ENCODE results near the gene ZIM2. TPM values are rescaled to one million over a fixed set of nuclear protein-coding genes. Genes with fewer than 3 reads are reported as not detected.

Gene ZIM2
- total RNA-seq, 1 experiment from 2014 or later, result not detected

DNA sequence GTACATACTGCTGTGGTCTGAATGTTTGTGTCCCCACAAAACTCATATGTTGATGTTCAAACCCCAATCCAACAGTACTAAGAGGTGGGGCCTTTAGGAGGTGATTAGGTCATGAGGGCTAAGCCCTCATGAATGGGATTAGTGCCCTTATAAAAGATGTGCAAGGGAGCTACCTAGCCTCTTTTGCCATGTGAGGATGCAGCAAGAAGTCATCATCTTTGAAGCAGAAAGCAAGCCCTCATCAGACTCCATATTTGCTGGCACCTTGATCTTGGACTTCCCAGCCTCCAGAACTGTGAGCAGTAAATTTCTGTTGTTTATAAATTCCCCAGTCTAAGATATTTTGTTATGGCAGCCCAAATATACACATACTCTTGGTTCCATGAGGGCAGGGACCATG, 33.9 kb downstream of the ZIM2 start:
- Histone ChIP-seq H3K9me3 (ENCODE audit: control insufficient read depth in 1 of 2, insufficient read depth in 1 of 2, low read depth in 1 of 2, low read length in 2 of 2) (peaks cover 28 to 43% of the 10 kb centered on the region in 2 experiments; a peak in 2 of 4 replicates), H3K9ac (ENCODE audit: low read length) (no peak overlapping the region), H4K20me1 (ENCODE audit: insufficient read depth) (no peaks in the 10 kb centered on the region), H2AFZ (ENCODE audit: low read depth, low read length, poor library complexity, severe bottlenecking) (no peak overlapping the region), H3K27ac (ENCODE audit: low read depth, low read length) (no peak overlapping the region), H3K4me1 (ENCODE audit: control insufficient read depth in 1 of 2, insufficient read depth in 2 of 2, low read length in 2 of 2) (no peaks in the 10 kb centered on the region), H3K9me2 (ENCODE audit: insufficient read depth) (no peaks in the 10 kb centered on the region), H3K4me3 (replicated peaks in 1 of 2; ENCODE audit: low read depth in 1 of 2, low read length in 2 of 2) (no peak overlapping the region), H3K36me3 (ENCODE audit: control insufficient read depth in 1 of 2, insufficient read depth in 2 of 2, low read length in 2 of 2) (no peaks in the 10 kb centered on the region; a peak in 1 of 4 replicates), H3K4me2 (ENCODE audit: low read length) (no peak overlapping the region), H3K79me2 (ENCODE audit: insufficient read depth, low read length) (no peaks in the 10 kb centered on the region), H3K27me3 (ENCODE audit: insufficient read depth, low read length) (no peaks in the 10 kb centered on the region)
- intact Hi-C loops (cut with micrococcal nuclease), result no loop called here
- ChIA-PET RAD21 (ENCODE audit: low non-redundant PET in 1 of 2, low total read pairs in 2 of 2, uncharacterized antibody in 2 of 2, unreplicated experiment in 2 of 2) (no interaction called here), POLR2A (no interaction called here), CTCF (no interaction called here)
- no peak for DNase-seq (ENCODE audit: low read depth, low spot score)
- no peak for TF ChIP-seq ZFX (IDR thresholded peaks at IDR 0.05)
- no TSS peak for BruUV-seq (replicated peaks)
- ATAC-seq, result no peak

DNA sequence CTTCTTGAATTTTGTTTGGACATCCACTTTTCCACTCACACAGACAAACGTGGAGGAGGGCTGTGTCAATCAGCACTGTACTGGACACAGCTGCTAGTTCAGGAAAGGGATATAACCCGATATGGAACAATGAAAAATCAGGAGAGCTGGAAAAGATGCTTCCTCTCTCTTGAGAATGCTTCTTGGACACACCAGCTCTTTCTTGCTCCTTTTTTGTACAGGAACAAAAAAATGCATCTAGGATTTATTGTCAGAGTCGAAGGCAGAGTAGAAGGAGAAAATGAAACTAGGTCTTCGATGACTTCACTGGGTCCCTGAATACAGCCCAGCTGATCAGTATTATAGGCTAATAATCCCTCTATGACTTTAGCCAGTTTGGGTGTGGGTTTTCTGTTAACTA, 62.2 kb downstream of the ZIM2 start:
- H3K4me1 ChIP-seq (ENCODE audit: control insufficient read depth in 1 of 2, insufficient read depth in 2 of 2, low read length in 2 of 2), result no peaks in the 10 kb centered on the region
- DNase-seq (ENCODE audit: low read depth, low spot score) (no peak), ATAC-seq (no peak)
- H3K9me3 ChIP-seq (ENCODE audit: control insufficient read depth in 1 of 2, insufficient read depth in 1 of 2, low read depth in 1 of 2, low read length in 2 of 2), result peaks cover 10 to 32% of the 10 kb centered on the region in 2 experiments; a peak in 2 of 4 replicates
- no peak overlapping the region for H3K27ac ChIP-seq (ENCODE audit: low read depth, low read length)
- H3K27me3 ChIP-seq (ENCODE audit: insufficient read depth, low read length), result no peaks in the 10 kb centered on the region
- no peaks in the 10 kb centered on the region for H3K79me2 ChIP-seq (ENCODE audit: insufficient read depth, low read length)
- intact Hi-C loops (cut with micrococcal nuclease), result no loop called here
- ChIA-PET POLR2A (no interaction called here), CTCF (no interaction called here), RAD21 (ENCODE audit: low non-redundant PET in 1 of 2, low total read pairs in 2 of 2, uncharacterized antibody in 2 of 2, unreplicated experiment in 2 of 2) (no interaction called here)
- H3K4me2 ChIP-seq (ENCODE audit: low read length), result no peak overlapping the region
- no peak overlapping the region for H3K9ac ChIP-seq (ENCODE audit: low read length)
- no peak overlapping the region for H3K4me3 ChIP-seq (replicated peaks in 1 of 2; ENCODE audit: low read depth in 1 of 2, low read length in 2 of 2)
- TF ChIP-seq, protein P1, sequence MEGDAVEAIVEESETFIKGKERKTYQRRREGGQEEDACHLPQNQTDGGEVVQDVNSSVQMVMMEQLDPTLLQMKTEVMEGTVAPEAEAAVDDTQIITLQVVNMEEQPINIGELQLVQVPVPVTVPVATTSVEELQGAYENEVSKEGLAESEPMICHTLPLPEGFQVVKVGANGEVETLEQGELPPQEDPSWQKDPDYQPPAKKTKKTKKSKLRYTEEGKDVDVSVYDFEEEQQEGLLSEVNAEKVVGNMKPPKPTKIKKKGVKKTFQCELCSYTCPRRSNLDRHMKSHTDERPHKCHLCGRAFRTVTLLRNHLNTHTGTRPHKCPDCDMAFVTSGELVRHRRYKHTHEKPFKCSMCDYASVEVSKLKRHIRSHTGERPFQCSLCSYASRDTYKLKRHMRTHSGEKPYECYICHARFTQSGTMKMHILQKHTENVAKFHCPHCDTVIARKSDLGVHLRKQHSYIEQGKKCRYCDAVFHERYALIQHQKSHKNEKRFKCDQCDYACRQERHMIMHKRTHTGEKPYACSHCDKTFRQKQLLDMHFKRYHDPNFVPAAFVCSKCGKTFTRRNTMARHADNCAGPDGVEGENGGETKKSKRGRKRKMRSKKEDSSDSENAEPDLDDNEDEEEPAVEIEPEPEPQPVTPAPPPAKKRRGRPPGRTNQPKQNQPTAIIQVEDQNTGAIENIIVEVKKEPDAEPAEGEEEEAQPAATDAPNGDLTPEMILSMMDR (IDR thresholded peaks at IDR 0.05 in 2 of 3, conservative IDR thresholded peaks at IDR 0.05 in 1 of 3; ENCODE audit: borderline replicate concordance in 1 of 3, insufficient read depth in 1 of 3, low read depth in 2 of 3, low read length in 2 of 3), result no peak
- TF ChIP-seq CBX3 (IDR thresholded peaks at IDR 0.05; ENCODE audit: low read depth), result no peak
- no peak for TF ChIP-seq SP1 (IDR thresholded peaks at IDR 0.05; ENCODE audit: low read depth)
- TF ChIP-seq RAD21 (IDR thresholded peaks at IDR 0.05; ENCODE audit: low read depth), result no peak
- TF ChIP-seq JUND (IDR thresholded peaks at IDR 0.05), result no peak
- TF ChIP-seq SIN3A (IDR thresholded peaks at IDR 0.05; ENCODE audit: low read depth), result no peak
- no peak for TF ChIP-seq EGR1 (IDR thresholded peaks at IDR 0.05; ENCODE audit: low read depth)
- no peak for TF ChIP-seq TCF7L2 (IDR thresholded peaks at IDR 0.05; ENCODE audit: borderline replicate concordance, extremely low read depth, insufficient read depth, insufficient read length)
- TF ChIP-seq FOSL1 (IDR thresholded peaks at IDR 0.05; ENCODE audit: low read depth), result no peak
- no peak for TF ChIP-seq ZFX (IDR thresholded peaks at IDR 0.05)
- no peak for TF ChIP-seq SRF (IDR thresholded peaks at IDR 0.05; ENCODE audit: low read depth)
- H3K9me2 ChIP-seq (ENCODE audit: insufficient read depth), result no peaks in the 10 kb centered on the region
- H3K36me3 ChIP-seq (ENCODE audit: control insufficient read depth in 1 of 2, insufficient read depth in 2 of 2, low read length in 2 of 2), result no peaks in the 10 kb centered on the region
- no peak overlapping the region for H2AFZ ChIP-seq (ENCODE audit: low read depth, low read length, poor library complexity, severe bottlenecking)
- BruUV-seq (replicated peaks), result no TSS peak
- no peaks in the 10 kb centered on the region for H4K20me1 ChIP-seq (ENCODE audit: insufficient read depth)
